ENCODE data around the gene P2RX6.
"Not testable (repeated sequence)": the region's sequence is repeated elsewhere in the genome, so short reads cannot be mapped to it uniquely, and the experiment has no call there.

P2RX6 gene

GRCh38 chr22:21042978-21043859 lies 28.3 kb downstream of the P2RX6 start:
- no peak for TF ChIP-seq CTCF (IDR thresholded peaks at IDR 0.05; ENCODE audit: control insufficient read depth, extremely low read depth, insufficient read depth)
- DNase-seq (ENCODE audit: low read depth): no peak
- H3K4me3 ChIP-seq (ENCODE audit: low read depth, low read length): no peak overlapping the region

DNA sequence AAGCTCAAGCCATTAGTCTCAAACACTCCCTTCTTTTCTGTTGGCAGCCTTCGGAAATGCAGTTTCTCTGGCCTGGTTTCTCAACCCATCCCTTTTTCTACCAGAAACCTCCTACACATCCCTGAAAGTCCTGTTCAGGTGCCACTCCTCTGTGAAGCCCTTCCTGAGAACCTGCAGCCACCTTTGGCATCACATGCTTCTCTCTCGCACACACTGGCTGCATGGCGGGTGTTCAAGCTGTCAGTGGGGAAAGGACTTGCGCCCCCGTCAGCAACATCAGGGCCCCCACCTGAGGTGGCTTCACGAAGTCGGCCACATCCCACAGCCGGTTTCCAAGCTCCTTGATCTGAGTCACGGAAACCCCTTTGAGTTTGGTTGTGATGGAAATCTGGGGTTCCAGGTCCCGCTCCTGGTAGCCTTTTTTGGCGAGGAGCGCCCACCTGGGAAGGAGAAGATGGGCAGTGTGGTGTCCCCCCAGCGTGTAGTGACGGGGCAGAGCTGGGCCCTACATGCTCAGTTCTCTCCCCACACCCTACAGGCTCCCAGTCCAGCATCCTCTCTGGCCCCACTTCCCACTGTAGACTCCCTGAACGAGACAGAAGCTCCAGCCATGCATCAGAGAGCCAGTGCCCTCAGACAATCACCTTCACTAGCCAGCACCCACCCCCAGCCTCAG lies 29.0 kb downstream of the P2RX6 start:
- DNase-seq (ENCODE audit: low read depth): no peak
- H3K4me3 ChIP-seq (ENCODE audit: low read depth, low read length): no peak overlapping the region

DNA sequence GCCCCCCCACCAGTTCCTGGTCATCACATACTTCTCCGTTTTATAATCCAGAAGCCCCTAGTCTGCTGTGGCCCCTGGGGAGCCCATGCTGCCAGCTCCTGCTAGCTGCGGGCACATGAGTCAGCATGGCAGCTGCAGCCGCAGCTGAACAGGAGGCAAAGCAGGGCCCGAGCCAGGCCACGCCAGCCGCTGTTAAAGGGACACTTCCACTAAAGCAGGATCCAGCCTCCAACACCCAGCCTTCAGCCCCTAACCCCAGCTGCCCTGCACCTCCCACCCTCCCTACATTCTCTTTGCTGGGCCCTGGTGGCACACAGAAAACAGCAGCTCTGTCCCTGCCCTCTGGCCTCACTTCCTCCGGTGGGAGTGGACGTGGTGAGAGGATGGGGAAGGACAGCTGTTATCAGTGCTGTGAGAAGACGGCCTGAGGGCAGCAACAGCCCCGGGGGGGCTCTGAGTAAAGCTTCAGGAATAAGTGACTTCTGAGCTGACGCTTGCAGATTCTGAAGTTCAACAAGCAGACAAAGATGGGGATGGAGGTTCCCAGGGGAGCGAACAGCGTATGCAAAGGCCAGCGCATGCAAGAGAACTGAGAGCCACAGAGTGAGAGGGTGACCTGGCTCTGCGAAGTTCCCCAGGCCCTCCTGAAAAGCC lies 30.1 kb downstream of the P2RX6 start:
- no peak overlapping the region for H3K4me3 ChIP-seq (ENCODE audit: low read depth, low read length)
- DNase-seq (ENCODE audit: low read depth): no peak
- TF ChIP-seq CTCF (IDR thresholded peaks at IDR 0.05; ENCODE audit: control insufficient read depth, extremely low read depth, insufficient read depth): no peak

More for the DNA sequence above, 29.0 kb downstream of the P2RX6 start:
- no peak for TF ChIP-seq CTCF (IDR thresholded peaks at IDR 0.05; ENCODE audit: control insufficient read depth, extremely low read depth, insufficient read depth)

DNA sequence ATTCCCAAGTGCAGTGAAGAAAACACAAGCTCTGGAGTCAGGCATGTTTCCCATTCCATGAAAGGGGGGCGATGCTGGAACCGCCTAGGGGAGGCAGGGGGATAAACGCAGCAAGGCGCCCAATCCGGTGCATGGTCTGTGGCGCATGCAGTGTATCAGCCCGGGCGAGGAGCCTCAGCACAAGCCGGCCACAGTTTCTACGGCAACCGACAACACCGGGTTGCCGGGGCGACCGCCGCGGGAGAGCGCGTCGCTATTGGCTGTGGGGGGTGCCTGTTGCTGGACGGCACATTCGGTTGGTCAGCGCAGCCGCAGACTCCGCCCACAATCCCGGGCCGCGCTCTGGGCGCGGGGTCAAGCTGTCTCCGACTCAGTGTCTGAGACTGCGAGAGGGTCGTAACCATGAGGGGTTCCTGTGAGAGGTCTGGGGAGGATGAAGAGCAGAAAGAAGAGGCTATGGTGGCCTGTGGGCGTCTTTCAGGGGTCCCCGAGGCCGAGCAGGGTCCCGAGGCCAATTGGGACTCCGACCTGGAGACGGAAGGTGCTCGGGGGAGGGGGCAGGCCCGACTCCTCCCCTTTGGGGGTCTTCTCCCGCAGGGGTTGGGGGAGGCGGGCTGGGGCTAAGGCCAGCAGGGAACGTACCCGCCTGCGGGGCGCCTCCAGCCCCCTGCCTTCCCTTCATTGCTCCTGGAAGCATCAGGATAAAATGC lies 30.8 kb downstream of the P2RX6 start, which contains the start of gene LRRC74B:
Gene LRRC74B (plus strand): TSS at position 362 of the 710 bp plus-strand sequence. CDS start 41 bp downstream, at position 403.
- TF ChIP-seq CTCF (IDR thresholded peaks at IDR 0.05; ENCODE audit: control insufficient read depth, extremely low read depth, insufficient read depth): no peak
- peak; percentile 48 for DNase-seq (ENCODE audit: low read depth)
- peak within 1 kb of the TSS; percentile 45 for H3K4me3 ChIP-seq (ENCODE audit: low read depth, low read length)

GRCh38 chr22:21047035-21047661 lies 32.2 kb downstream of the P2RX6 start:
- TF ChIP-seq CTCF (IDR thresholded peaks at IDR 0.05; ENCODE audit: control insufficient read depth, extremely low read depth, insufficient read depth): no peak
- H3K4me3 ChIP-seq (ENCODE audit: low read depth, low read length): no peak overlapping the region
- no peak for DNase-seq (ENCODE audit: low read depth)

GRCh38 chr22:21047730-21048129 lies 32.8 kb downstream of the P2RX6 start:
- H3K4me3 ChIP-seq (ENCODE audit: low read depth, low read length): no peak overlapping the region
- TF ChIP-seq CTCF (IDR thresholded peaks at IDR 0.05; ENCODE audit: control insufficient read depth, extremely low read depth, insufficient read depth): no peak
- no peak for DNase-seq (ENCODE audit: low read depth)

- H3K4me3 ChIP-seq (ENCODE audit: low read depth, low read length); DNase-seq (ENCODE audit: low read depth): not testable (repeated sequence)
Observed at GRCh38 chr22:21048448-21048847, 33.5 kb downstream of the P2RX6 start.

DNA sequence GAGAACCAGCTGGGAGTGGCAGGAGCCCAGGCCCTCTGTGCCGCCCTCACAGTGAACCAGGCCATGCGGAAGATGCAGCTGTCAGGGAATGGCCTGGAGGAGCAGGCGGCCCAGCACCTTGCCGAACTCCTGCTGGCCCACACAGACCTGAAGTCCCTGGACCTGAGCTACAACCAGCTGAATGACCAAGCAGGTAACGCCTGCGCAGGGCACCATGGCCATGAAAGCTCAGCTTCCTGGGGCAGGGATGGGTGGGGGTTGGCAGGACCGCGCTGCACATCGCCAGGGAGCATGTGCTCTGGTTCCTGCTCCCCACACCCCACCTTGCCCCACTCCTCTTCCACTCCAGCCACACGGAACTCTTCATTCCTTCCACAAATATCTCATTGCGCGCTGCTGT lies 34.0 kb downstream of the P2RX6 start:
- not testable (repeated sequence) for H3K4me3 ChIP-seq (ENCODE audit: low read depth, low read length); DNase-seq (ENCODE audit: low read depth)

All from LNCaP clone FGC (cell line).